Activated T-helper 1 cell treated with Interleukin-2 at 50 U/mL for 16 hours (primary cell): Measurements from ENCODE around the gene NMBR.
"Not testable (repeated sequence)": the region's sequence is repeated elsewhere in the genome, so short reads cannot be mapped to it uniquely, and the experiment has no call there.

ENCODE experiments used
- DNase-seq: peaks from one replicate; pipeline ENCODE4 v3.0.0-alpha.2; 2020; ENCODE audit warnings: low read depth

The NMBR gene

GRCh38 chr6:142055219-142055618 lies 91.7 kb downstream of the NMBR start:
- no peak for DNase-seq

GRCh38 chr6:142051404-142051803 lies 95.5 kb downstream of the NMBR start:
- no peak for DNase-seq

GRCh38 chr6:142048593-142048980 lies 98.3 kb downstream of the NMBR start:
- DNase-seq = no peak

GRCh38 chr6:142047934-142048592 lies 98.9 kb downstream of the NMBR start:
- DNase-seq = no peak

GRCh38 chr6:142045380-142046278 lies 101.3 kb downstream of the NMBR start:
- no peak for DNase-seq

GRCh38 chr6:142035890-142036289 lies 111.0 kb downstream of the NMBR start:
- DNase-seq = no peak

GRCh38 chr6:142031035-142031434 lies 115.9 kb downstream of the NMBR start:
- DNase-seq = no peak

GRCh38 chr6:142030115-142030619 lies 116.8 kb downstream of the NMBR start:
- no peak for DNase-seq

GRCh38 chr6:142028527-142028926 lies 118.4 kb downstream of the NMBR start:
- DNase-seq = no peak

- DNase-seq = not testable (repeated sequence)
These were observed 119.1 kb downstream of the NMBR start for GRCh38 chr6:142027804-142028203.

GRCh38 chr6:142027074-142027473 lies 119.8 kb downstream of the NMBR start:
- no peak for DNase-seq

- DNase-seq = no peak
These were observed 120.5 kb downstream of the NMBR start for GRCh38 chr6:142026471-142026870.
